ENCODE results near the gene INPP5B. TPM values are rescaled to one million over a fixed set of nuclear protein-coding genes. Genes with fewer than 3 reads are reported as not detected.
"Not testable (repeated sequence)": the region's sequence is repeated elsewhere in the genome, so short reads cannot be mapped to it uniquely, and the experiment has no call there.

The INPP5B gene
- total and polyA plus RNA-seq, 2 experiments from 2014 or later, result 10.0 to 34.3 TPM

GRCh38 chr1:37965301-37965700 is 18.4 kb upstream of the INPP5B start:
- Histone ChIP-seq H3K36me3 (ENCODE audit: low read depth) (peaks cover 52% of the 10 kb centered on the region), H3F3A (ENCODE audit: insufficient read depth) (peaks cover 9% of the 10 kb centered on the region; the same call in 1 of the 2 replicates), H3K79me2 (ENCODE audit: insufficient read depth) (no peaks in the 10 kb centered on the region), H3K9ac (no peak overlapping the region), H3K27ac (no peak overlapping the region), H3K9me2 (ENCODE audit: insufficient read depth) (no peaks in the 10 kb centered on the region), H3K27me3 (replicated peaks; ENCODE audit: insufficient read depth) (no peaks in the 10 kb centered on the region), H3K4me1 (ENCODE audit: insufficient read depth) (0 out of 2 replicates have a peak, but pooled peaks cover 10% of the 10 kb centered on the region), H3K4me3 (no peak overlapping the region), H3K4me2 (ENCODE audit: unreplicated experiment) (no peak overlapping the region), H3K9me3 (ENCODE audit: low read depth) (no peaks in the 10 kb centered on the region), H2AFZ (no peak overlapping the region), H4K20me1 (ENCODE audit: insufficient read depth) (no peaks in the 10 kb centered on the region)
- WGBS, 2 experiments (ENCODE audit: low coverage in 1 of 2, low lambda C conversion rate in 2 of 2, missing lambda C conversion rate in 2 of 2), result 93 to 94% methylated on average over 4 of the region's 4 CpGs
- in situ Hi-C loops (cut with MboI), result no loop called here
- TF ChIP-seq EZH2 (IDR thresholded peaks at IDR 0.05; ENCODE audit: insufficient read depth, poor library complexity, severe bottlenecking) (no peak), EZH2phosphoT487 (IDR thresholded peaks at IDR 0.05; ENCODE audit: insufficient read depth, low read depth) (no peak)
- DNase-seq, result no peak

DNA sequence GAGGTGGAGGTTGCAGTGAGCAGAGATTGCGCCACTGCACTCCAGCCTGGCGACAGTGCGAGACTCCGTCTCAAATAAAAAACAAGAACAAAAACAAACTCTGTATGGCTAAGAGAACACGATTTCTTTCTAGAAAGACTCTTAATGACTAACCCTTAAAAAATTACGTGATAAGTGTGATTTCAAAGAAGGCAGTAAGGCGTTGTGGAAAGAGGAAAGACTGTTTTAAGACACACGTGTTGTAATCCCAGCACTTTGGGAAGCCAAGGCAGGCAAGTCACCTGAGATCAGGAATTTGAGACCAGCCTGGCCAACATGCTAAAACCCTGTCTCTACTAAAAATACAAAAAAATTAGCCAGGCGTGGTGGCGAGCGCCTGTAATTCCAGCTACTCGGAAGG is 17.3 kb upstream of the INPP5B start:
- DNase-seq; H3K4me3 ChIP-seq; H3K9ac ChIP-seq; in situ Hi-C loops (cut with MboI); H3K9me2 ChIP-seq (ENCODE audit: insufficient read depth); H3K9me3 ChIP-seq (ENCODE audit: low read depth); H4K20me1 ChIP-seq (ENCODE audit: insufficient read depth); H3K27ac ChIP-seq; H2AFZ ChIP-seq; H3K27me3 ChIP-seq (replicated peaks; ENCODE audit: insufficient read depth); H3K4me2 ChIP-seq (ENCODE audit: unreplicated experiment); H3K79me2 ChIP-seq (ENCODE audit: insufficient read depth): not testable (repeated sequence)
- WGBS, 2 experiments (ENCODE audit: low coverage in 1 of 2, low lambda C conversion rate in 2 of 2, missing lambda C conversion rate in 2 of 2), result 94 to 95% methylated on average over 12 of the region's 12 CpGs
- H3K36me3 ChIP-seq (ENCODE audit: low read depth), result peaks cover 46% of the 10 kb centered on the region
- H3K4me1 ChIP-seq (ENCODE audit: insufficient read depth), result peaks cover 14% of the 10 kb centered on the region
- H3F3A ChIP-seq (ENCODE audit: insufficient read depth), result peaks cover 16% of the 10 kb centered on the region

DNA sequence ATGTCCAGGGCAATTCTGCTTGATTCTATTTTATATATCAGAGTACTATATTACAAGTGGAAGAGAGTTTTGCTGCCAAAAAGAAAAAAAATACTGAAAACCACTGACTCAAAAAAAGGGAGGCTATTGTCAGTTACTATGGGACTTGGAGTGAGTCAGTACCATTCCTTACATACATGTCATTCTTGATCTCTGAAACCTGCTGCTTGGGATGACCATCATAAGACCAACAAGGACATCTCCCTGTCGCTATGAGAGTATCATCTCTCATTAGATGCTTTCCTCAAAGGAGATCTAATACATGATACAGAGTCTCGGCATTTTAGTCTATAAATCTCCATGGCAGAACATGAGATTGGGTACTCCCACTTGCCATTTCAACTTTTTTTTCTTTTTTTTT is 11.8 kb upstream of the INPP5B start:
- peak overlapping the region; percentile 63 for H3K27ac ChIP-seq
- H3K36me3 ChIP-seq (ENCODE audit: low read depth), result peaks cover 15% of the 10 kb centered on the region; the same call in 1 of the 2 replicates
- in situ Hi-C loops (cut with MboI), result no loop called here
- peaks cover 24% of the 10 kb centered on the region for H3F3A ChIP-seq (ENCODE audit: insufficient read depth)
- no peaks in the 10 kb centered on the region for H3K9me3 ChIP-seq (ENCODE audit: low read depth)
- TF ChIP-seq EZH2 (IDR thresholded peaks at IDR 0.05; ENCODE audit: insufficient read depth, poor library complexity, severe bottlenecking), result no peak
- TF ChIP-seq EZH2phosphoT487 (IDR thresholded peaks at IDR 0.05; ENCODE audit: insufficient read depth, low read depth), result no peak
- peak; percentile 94 for DNase-seq
- peak overlapping the region; percentile 34 for H3K4me2 ChIP-seq (ENCODE audit: unreplicated experiment)
- 0 to 2% methylated on average over 2 of the region's 2 CpGs for WGBS, 2 experiments (ENCODE audit: low coverage in 1 of 2, low lambda C conversion rate in 2 of 2, missing lambda C conversion rate in 2 of 2)
- no peak overlapping the region for H3K4me3 ChIP-seq
- no peaks in the 10 kb centered on the region for H4K20me1 ChIP-seq (ENCODE audit: insufficient read depth)
- H3K4me1 ChIP-seq (ENCODE audit: insufficient read depth), result peaks cover 20% of the 10 kb centered on the region
- no peak overlapping the region for H2AFZ ChIP-seq
- no peaks in the 10 kb centered on the region for H3K79me2 ChIP-seq (ENCODE audit: insufficient read depth)
- no peaks in the 10 kb centered on the region for H3K9me2 ChIP-seq (ENCODE audit: insufficient read depth)
- H3K9ac ChIP-seq, result 0 out of 2 replicates have a peak overlapping the region, but pooled peaks have one; percentile 20
- H3K27me3 ChIP-seq (replicated peaks; ENCODE audit: insufficient read depth), result no peaks in the 10 kb centered on the region

DNA sequence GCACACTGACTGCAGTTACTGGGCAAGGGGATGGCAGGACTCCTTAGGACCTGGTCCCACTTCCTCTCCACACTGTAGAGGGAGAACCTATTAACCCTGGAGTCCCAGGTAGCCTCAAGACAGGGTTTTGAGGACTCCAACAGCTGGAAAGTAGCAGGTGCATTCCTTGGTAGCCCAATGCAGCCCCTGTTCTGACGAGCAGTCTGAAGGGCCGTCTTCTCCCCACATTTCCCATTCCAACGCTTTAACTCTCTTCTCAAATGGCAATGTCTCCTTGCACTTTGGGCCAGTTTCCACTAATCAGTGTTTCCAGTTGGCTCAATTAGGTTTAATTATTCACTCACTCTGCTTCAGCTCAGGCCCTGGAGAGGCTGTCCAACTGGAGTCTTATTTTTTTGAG is 8.8 kb upstream of the INPP5B start:
- Histone ChIP-seq H3K4me2 (ENCODE audit: unreplicated experiment) (no peak overlapping the region), H3K9me3 (ENCODE audit: low read depth) (no peaks in the 10 kb centered on the region), H3K9ac (no peak overlapping the region), H3K36me3 (ENCODE audit: low read depth) (peaks cover 7% of the 10 kb centered on the region; the same call in 1 of the 2 replicates), H3K4me3 (no peak overlapping the region), H3K27ac (no peak overlapping the region), H2AFZ (no peak overlapping the region), H3K4me1 (ENCODE audit: insufficient read depth) (peaks cover 20% of the 10 kb centered on the region), H3F3A (ENCODE audit: insufficient read depth) (peaks cover 24% of the 10 kb centered on the region), H3K27me3 (replicated peaks; ENCODE audit: insufficient read depth) (no peaks in the 10 kb centered on the region), H3K79me2 (ENCODE audit: insufficient read depth) (no peaks in the 10 kb centered on the region), H4K20me1 (ENCODE audit: insufficient read depth) (no peaks in the 10 kb centered on the region), H3K9me2 (ENCODE audit: insufficient read depth) (no peaks in the 10 kb centered on the region)
- in situ Hi-C loops (cut with MboI), result no loop called here
- 58 to 63% methylated on average over 3 of the region's 3 CpGs for WGBS, 2 experiments (ENCODE audit: low coverage in 1 of 2, low lambda C conversion rate in 2 of 2, missing lambda C conversion rate in 2 of 2)
- TF ChIP-seq EZH2 (IDR thresholded peaks at IDR 0.05; ENCODE audit: insufficient read depth, poor library complexity, severe bottlenecking) (no peak), EZH2phosphoT487 (IDR thresholded peaks at IDR 0.05; ENCODE audit: insufficient read depth, low read depth) (no peak)
- DNase-seq, result no peak

Data from GM23248 (cell line).